Measurements from ENCODE around the gene DHRS11. TPM values are rescaled to one million over a fixed set of nuclear protein-coding genes. Genes with fewer than 3 reads are reported as not detected.

DHRS11 gene
- total RNA-seq, 6 experiments from 2014 or later, result 5.1 to 13.6 (median 9.3) TPM

DNA sequence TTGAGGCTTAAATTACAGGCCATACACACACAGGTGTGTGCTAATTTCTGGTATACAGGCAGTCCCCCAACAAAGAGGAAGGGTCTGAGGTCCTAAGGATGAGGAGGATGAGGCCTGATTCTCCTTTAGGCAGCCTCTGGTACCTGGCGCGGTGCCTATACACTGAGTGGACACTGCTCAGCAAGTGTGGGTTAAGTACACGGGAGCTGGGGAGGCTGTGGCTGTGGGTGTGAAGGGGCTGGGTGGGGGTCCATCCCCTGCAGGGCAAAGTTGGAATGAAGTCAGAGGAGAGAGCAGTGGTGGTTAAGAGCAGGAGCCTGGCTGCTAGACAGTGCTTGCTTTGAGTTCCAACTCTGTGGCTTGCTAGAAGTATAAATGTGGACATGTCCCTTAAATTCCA, 20.6 kb downstream of the DHRS11 start:
- intact Hi-C loops (cut with DNase I), result no loop called here
- H3K27ac ChIP-seq, result no peak overlapping the region
- no peak overlapping the region for H3K4me3 ChIP-seq
- no peaks in the 10 kb centered on the region for H3K9me3 ChIP-seq
- no peaks in the 10 kb centered on the region for H3K27me3 ChIP-seq
- no peak for ATAC-seq
- TF ChIP-seq, protein P1, sequence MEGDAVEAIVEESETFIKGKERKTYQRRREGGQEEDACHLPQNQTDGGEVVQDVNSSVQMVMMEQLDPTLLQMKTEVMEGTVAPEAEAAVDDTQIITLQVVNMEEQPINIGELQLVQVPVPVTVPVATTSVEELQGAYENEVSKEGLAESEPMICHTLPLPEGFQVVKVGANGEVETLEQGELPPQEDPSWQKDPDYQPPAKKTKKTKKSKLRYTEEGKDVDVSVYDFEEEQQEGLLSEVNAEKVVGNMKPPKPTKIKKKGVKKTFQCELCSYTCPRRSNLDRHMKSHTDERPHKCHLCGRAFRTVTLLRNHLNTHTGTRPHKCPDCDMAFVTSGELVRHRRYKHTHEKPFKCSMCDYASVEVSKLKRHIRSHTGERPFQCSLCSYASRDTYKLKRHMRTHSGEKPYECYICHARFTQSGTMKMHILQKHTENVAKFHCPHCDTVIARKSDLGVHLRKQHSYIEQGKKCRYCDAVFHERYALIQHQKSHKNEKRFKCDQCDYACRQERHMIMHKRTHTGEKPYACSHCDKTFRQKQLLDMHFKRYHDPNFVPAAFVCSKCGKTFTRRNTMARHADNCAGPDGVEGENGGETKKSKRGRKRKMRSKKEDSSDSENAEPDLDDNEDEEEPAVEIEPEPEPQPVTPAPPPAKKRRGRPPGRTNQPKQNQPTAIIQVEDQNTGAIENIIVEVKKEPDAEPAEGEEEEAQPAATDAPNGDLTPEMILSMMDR (IDR thresholded peaks at IDR 0.05), result no peak
- no peak for TF ChIP-seq POLR2A (IDR thresholded peaks at IDR 0.05)
- WGBS (ENCODE audit: insufficient coverage, low coverage, low lambda C conversion rate, missing lambda C conversion rate), result no CpG with 5 or more reads among the region's 3 CpGs
- no peaks in the 10 kb centered on the region for H3K4me1 ChIP-seq
- H3K36me3 ChIP-seq, result no peaks in the 10 kb centered on the region
- no peak for DNase-seq

DNA sequence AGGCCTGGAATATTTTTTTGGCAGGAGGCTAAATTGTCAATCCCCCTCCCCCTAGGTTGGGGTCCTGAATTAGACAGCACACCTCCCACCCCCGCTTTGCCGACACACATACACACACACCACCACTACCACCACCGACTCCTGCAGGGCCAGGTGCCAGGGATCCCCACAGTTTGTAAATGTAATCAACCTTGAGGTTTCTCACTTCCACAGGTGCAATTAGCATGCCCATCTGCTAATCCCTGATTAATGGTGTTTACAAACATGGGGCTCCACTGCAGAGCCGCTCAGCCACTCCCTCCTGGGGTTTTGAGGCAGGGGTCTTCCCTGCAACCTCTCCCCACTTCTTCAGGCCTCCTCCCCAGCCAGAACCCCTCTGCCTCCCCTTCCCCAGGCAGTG, 21.5 kb downstream of the DHRS11 start:
- no peak overlapping the region for H3K27ac ChIP-seq
- no peaks in the 10 kb centered on the region for H3K36me3 ChIP-seq
- no peak for TF ChIP-seq POLR2A (IDR thresholded peaks at IDR 0.05)
- TF ChIP-seq, protein P1 (IDR thresholded peaks at IDR 0.05), result no peak
- intact Hi-C loops (cut with DNase I), result no loop called here
- 79% methylated on average over 4 of the region's 4 CpGs for WGBS (ENCODE audit: insufficient coverage, low coverage, low lambda C conversion rate, missing lambda C conversion rate)
- H3K9me3 ChIP-seq, result no peaks in the 10 kb centered on the region
- no peaks in the 10 kb centered on the region for H3K4me1 ChIP-seq
- H3K27me3 ChIP-seq, result no peaks in the 10 kb centered on the region
- DNase-seq (no peak), ATAC-seq (no peak)
- no peak overlapping the region for H3K4me3 ChIP-seq

DNA sequence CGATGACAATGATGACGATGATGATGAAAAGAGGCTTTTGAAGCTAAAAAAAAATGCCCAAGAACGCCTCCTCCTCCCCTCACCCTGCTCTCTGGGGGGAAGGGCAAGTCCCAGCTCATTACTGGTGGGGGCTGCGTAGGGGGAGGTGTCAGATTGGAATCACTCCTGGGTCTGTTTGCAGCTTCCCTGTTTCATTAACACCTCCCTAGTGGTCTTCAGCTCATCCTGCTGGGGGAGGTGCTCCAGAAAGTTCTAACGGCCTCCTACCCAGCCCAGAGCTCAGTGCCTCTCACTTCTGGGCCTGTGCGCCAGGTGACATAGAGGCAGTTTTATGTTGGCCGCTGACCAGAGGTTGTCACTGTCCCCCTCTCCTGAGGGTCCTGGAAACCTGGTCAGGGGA, 22.4 kb downstream of the DHRS11 start:
- WGBS (ENCODE audit: insufficient coverage, low coverage, low lambda C conversion rate, missing lambda C conversion rate), result 76% methylated on average over 3 of the region's 7 CpGs
- intact Hi-C loops (cut with DNase I), result no loop called here

DNA sequence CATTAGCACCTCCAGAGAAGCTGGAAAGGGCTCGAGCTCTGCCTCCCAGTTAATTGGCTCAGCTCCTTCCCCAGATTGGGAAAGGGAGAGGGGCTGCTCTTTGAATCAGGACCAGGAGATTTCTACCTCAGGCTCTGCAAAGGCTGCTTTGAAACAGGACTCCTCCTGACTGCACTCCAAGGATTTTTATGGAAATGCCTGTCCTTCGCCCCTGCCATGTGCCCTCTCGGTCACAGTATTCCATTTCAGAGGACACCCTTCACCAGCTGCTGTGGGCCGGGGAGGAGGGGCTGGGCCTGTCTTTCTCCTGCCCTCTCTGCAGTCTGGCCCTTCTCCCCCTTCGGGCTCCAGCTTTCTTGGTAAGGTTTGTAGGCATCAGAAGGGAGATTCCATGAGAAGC, 23.3 kb downstream of the DHRS11 start:
- Histone ChIP-seq H3K9me3 (no peaks in the 10 kb centered on the region), H3K27me3 (no peaks in the 10 kb centered on the region), H3K4me3 (no peak overlapping the region), H3K4me1 (no peaks in the 10 kb centered on the region), H3K36me3 (no peaks in the 10 kb centered on the region), H3K27ac (no peak overlapping the region)
- no peak for DNase-seq
- TF ChIP-seq, protein P1 (IDR thresholded peaks at IDR 0.05), result no peak
- no peak for TF ChIP-seq POLR2A (IDR thresholded peaks at IDR 0.05)
- no peak for ATAC-seq
- 53% methylated on average over 4 of the region's 5 CpGs for WGBS (ENCODE audit: insufficient coverage, low coverage, low lambda C conversion rate, missing lambda C conversion rate)
- intact Hi-C loops (cut with DNase I), result no loop called here

More for the DNA sequence above, 22.4 kb downstream of the DHRS11 start:
- Histone ChIP-seq H3K9me3 (no peaks in the 10 kb centered on the region), H3K36me3 (no peaks in the 10 kb centered on the region), H3K27ac (no peak overlapping the region), H3K4me1 (no peaks in the 10 kb centered on the region), H3K4me3 (no peak overlapping the region), H3K27me3 (no peaks in the 10 kb centered on the region)
- DNase-seq (no peak), ATAC-seq (no peak)
- TF ChIP-seq, protein P1 (IDR thresholded peaks at IDR 0.05), result no peak
- no peak for TF ChIP-seq POLR2A (IDR thresholded peaks at IDR 0.05)
